Left cardiac atrium (tissue), 4 donors: ENCODE results near the gene CHRNA7. TPM values are rescaled to one million over a fixed set of nuclear protein-coding genes. Genes with fewer than 3 reads are reported as not detected.
"Not testable (repeated sequence)": the region's sequence is repeated elsewhere in the genome, so short reads cannot be mapped to it uniquely, and the experiment has no call there.

Experiments used
- ATAC-seq, 2 donors: fragments of 200-7000 bp; cut with Tn5 transposase; one replicate each; pipeline ENCODE4 v1.9.1; 2020; ENCODE audit warnings: mild to moderate bottlenecking in 2 of 2, moderate library complexity in 2 of 2
- DNase-seq: peaks from one replicate; pipeline ENCODE4 v3.0.0-alpha.2; 2020
- intact Hi-C, 2 donors: fragments of 100-400 bp; cut with DNase I; formaldehyde crosslinking; loops; one replicate each; pipeline versions ENCODE4 v1.14.1 to v1.15.1; 2022 to 2023
- total RNA-seq, 2 donors: library from RNA; stranded (reverse); fragmentation: NEBNext Ultra II Directional; extraction: Animal tissue kit (Norgen Biotek cat#: 25700); gene quantifications; one replicate each; pipeline ENCODE4 v1.2.1, GENCODE V29; 2021
- donor health status: DM: no; HTN: yes; CAD: no.
- donor health status: DM: no; HTN: yes; CAD: no; lungs with severe emphysema.
- donor health status: DM: yes; HTN: yes; CAD: no.
- donor health status: Dilated cardiomyopathy.

The CHRNA7 gene
- total RNA-seq, 2 donors from 2014 or later: 0.77 to 1.5 TPM

DNA sequence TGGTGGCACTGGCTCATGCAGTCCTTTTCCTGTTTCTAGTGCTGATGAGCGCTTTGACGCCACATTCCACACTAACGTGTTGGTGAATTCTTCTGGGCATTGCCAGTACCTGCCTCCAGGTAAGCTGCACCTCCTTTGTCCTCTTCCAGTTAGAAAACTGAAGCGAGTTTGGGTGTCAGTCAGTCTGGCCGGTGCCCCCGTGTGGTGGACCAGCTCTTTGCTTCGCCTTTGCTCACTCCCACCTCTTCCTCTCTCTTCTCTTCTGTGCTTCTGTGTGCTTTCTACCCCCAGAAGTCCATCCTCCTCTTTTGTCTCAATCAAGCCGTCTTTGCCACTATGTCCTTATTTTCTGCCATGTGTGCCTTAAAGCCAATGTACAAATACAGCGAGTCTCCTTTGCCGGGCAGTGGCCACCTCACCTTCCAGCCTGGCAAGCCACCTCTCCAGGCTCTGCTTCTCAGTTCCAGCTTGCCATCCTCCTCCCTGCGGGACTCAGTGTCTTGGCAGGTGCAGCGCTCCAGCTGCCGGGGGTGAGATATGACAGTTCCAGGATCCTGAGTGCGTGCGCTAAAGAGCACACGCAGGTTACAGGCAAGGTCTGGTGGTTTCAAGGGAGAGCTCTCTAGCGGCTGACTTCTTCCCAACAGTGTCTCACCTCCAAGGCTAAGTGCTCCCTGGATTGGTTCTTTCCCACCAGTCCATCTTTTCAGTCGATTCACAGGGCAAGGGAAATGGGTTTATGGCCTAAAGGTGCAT lies 123.7 kb downstream of the CHRNA7 start:
- DNase-seq, ATAC-seq, intact Hi-C loops: not testable (repeated sequence)

DNA sequence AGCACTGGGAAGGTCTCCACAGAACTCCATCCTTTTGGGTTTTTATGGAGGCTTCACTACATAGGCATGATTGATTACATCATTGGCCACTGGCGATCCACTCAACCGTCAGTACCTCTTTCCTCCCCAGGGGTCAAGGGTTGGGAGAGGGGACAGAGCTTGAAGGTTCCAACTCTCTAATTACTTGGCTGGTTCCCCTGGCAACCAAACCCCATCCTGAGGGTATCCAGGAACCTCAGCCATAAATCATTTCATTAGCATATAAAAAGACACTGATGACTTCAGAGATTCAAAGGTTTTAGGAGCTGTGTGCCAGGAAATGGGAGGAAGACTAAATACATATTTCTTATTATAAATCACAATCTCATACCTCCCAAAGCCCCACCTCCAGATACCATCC lies 131.8 kb downstream of the CHRNA7 start:
- DNase-seq, intact Hi-C loops, ATAC-seq: not testable (repeated sequence)

DNA sequence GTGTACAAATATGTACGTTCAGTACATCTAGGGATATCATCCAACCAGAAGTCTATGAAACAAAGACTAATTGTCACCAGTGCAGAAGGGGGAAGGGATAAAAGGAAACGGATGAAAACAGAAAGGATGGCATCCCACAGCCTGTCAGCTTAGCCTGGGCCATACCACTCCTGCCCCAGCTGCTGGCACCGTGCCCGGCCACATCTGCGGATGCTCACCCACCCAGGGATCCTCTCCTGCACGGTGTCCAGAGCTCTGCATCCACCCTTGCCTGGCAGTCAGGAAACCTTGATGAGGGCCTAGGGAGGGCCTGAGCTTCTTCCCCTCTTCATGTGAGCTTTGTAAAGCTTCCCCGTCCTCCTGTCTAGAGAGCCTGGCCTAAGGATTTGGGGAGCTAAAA lies 133.8 kb downstream of the CHRNA7 start:
- intact Hi-C loops: not testable (repeated sequence)

DNA sequence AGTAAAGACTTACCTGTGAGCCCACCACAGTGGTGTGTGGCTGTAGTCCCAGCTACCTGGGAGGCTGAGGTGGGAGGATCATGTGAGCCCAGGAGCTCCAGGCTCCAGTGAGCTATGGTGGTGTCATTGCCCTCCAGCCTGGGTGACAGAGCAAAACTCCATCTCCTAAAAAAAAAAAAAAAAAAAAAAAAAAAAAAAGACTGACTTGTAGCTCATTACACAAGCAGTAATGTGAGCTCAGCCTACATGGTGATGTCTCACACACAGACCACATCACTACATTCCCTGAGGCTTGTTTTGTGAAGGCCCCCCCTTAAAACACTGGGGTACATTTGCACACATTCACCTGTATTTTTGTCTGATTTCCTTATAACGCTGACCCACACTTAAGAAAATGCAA lies 134.4 kb downstream of the CHRNA7 start:
- ATAC-seq, DNase-seq, intact Hi-C loops: not testable (repeated sequence)

More for the DNA sequence above, 133.8 kb downstream of the CHRNA7 start:
- DNase-seq, ATAC-seq: not testable (repeated sequence)

DNA sequence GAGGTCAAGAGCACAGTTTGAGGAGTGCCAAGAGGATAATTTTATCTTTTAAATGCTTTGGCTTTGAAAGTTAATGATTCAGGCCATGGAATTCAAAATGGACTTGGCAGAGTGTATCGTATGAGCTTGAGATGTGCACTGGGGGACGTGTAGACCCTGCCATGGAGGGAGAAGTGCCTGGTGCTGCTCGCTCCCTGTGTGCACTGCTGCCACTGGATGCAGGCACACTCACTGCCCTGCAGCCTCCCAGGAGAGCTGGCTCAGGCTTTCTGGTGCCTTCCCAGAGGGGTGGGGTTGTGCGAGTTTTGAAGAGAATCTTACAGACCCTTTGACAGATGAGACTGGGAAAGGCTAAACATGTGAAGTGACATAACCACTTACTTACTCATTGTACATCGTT lies 135.5 kb downstream of the CHRNA7 start:
- peak; percentile 19 to 35 for ATAC-seq
- DNase-seq, intact Hi-C loops: not testable (repeated sequence)

DNA sequence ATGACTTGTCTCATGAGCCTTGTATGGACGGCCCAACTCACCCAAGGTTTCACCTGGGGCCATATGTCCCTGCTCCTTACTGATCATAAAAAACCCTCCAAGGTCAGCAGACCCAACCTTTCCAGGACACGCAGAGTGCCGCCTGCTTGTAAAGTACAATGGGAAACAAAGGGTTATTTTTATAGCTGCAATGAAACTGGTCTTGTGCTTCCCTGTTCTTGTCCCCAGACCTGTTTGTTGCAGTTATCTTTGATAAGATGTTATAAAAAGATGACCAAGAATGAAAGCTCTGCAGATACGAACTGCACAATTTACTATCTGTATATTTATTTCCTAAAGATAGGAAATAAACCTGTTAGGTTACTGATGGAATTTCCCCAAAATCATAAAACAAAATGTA lies 136.0 kb downstream of the CHRNA7 start:
- DNase-seq, ATAC-seq, intact Hi-C loops: not testable (repeated sequence)

DNA sequence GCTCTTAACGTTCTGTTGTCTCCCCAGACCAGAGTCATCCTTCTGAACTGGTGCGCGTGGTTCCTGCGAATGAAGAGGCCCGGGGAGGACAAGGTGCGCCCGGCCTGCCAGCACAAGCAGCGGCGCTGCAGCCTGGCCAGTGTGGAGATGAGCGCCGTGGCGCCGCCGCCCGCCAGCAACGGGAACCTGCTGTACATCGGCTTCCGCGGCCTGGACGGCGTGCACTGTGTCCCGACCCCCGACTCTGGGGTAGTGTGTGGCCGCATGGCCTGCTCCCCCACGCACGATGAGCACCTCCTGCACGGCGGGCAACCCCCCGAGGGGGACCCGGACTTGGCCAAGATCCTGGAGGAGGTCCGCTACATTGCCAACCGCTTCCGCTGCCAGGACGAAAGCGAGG lies 137.6 kb downstream of the CHRNA7 start:
- ATAC-seq, intact Hi-C loops, DNase-seq: not testable (repeated sequence)

GRCh38 chr15:32180579-32180978 lies 150.3 kb downstream of the CHRNA7 start:
- intact Hi-C loops, ATAC-seq: not testable (repeated sequence)

GRCh38 chr15:32193780-32194179 lies 163.5 kb downstream of the CHRNA7 start:
- peak in 1 of 2 donors; percentile 44 for ATAC-seq
- DNase-seq, intact Hi-C loops: not testable (repeated sequence)

More at GRCh38 chr15:32180579-32180978, 150.3 kb downstream of the CHRNA7 start:
- not testable (repeated sequence) for DNase-seq

- ATAC-seq, DNase-seq, intact Hi-C loops: not testable (repeated sequence)
Observed at GRCh38 chr15:32196206-32196605, 165.9 kb downstream of the CHRNA7 start.

- intact Hi-C loops, ATAC-seq, DNase-seq: not testable (repeated sequence)
Observed at GRCh38 chr15:32198938-32199337, 168.6 kb downstream of the CHRNA7 start.

DNA sequence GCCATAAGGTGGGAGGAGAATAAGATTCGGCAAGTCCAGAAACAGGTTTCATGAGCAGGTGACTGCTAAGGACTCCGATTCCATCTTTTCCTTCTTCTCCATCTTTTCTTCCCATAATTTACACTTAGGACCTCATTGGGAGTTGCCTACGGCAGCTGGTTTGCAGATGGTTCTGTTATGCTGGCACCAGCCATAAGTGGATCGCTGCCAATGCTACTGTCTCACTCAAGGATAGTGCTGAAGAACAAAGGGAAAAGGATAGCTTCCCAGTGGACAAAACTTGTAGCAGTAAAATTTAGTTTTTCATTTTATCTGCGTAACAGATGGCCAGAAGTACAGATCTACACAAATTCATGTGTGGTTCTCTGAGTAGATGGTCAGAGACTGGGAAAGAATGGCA lies 178.8 kb downstream of the CHRNA7 start:
- ATAC-seq, intact Hi-C loops, DNase-seq: not testable (repeated sequence)

- ATAC-seq (no peak), DNase-seq (no peak)
- intact Hi-C loops: no loop called here
Observed at GRCh38 chr15:32218666-32219065, 188.4 kb downstream of the CHRNA7 start.

Other genes starting within 250 kb of the CHRNA7 start
- 1 to 10 TPM; 1.6 to 1.9 TPM for gene OTUD7A, start 159.8 kb upstream of the CHRNA7 start, total RNA-seq